ENCODE results near the gene KLHL7.

Gene KLHL7

DNA sequence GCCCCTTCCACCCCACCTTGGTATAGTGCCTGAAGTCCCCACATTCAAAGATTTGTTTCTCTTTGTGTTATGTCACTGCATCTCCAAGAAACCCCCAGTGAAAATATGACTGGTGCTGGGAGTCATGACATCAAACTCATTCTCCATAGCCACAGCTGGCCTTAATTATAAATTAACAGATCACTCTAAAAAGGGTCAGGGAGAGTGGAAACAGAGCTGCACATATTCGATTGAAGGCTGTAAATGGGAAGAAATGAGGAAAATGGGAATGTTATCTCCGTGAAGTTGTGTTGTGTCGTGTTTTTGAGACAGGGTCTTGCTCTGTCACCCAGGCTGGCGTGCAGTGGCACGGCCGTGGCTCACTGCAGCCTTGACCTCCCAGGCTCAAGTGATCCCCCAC lies 52.1 kb downstream of the KLHL7 start:
- no CpG with 5 or more reads among the region's 6 CpGs for WGBS (ENCODE audit: extremely low coverage, insufficient coverage, low lambda C conversion rate)
- no peak overlapping the region for H4K8ac ChIP-seq (ENCODE audit: low read depth, low read length)

DNA sequence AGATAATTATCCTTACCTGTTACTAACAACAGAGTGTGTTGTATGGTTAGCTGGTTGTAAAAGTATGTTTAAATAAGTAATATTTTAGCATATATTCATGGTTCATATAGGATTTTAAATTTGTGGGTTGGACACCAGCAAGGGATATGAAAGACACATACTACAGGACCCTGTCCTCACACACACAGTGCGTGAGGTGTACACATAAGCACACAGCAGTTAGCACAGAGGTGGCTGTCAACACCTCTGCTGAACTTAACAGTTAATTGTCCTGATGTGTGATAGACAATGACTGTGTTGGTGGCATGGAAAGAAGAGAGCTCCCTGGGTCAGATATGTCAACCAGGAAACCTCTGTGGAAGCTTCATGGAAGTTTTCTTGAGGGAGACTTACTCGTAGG lies 53.0 kb downstream of the KLHL7 start:
- Histone ChIP-seq H4K8ac (ENCODE audit: low read depth, low read length) (no peak overlapping the region), H3K27me3 (ENCODE audit: insufficient read depth, low read length, poor library complexity) (no peaks in the 10 kb centered on the region), H3K4me3 (ENCODE audit: low read length) (no peak overlapping the region), H4K5ac (ENCODE audit: low read length) (no peak overlapping the region), H3K27ac (ENCODE audit: low read depth, low read length) (no peak overlapping the region), H3K36me3 (ENCODE audit: control insufficient read depth, insufficient read depth, low read length) (peaks cover 4% of the 10 kb centered on the region), H3K79me2 (ENCODE audit: control insufficient read depth, insufficient read depth, low read length) (no peaks in the 10 kb centered on the region), H3K56ac (ENCODE audit: low read length) (no peak overlapping the region), H2BK15ac (replicated peaks; ENCODE audit: low read depth) (no peak overlapping the region), H2AK5ac (ENCODE audit: low read length) (no peak overlapping the region), H2BK5ac (ENCODE audit: low read length) (no peak overlapping the region), H3K23ac (ENCODE audit: low read length) (no peak overlapping the region), H2BK120ac (ENCODE audit: low read depth, low read length) (no peak overlapping the region), H3K9ac (ENCODE audit: low read length) (no peak overlapping the region), H3K4me1 (ENCODE audit: control insufficient read depth, low read depth, low read length) (no peaks in the 10 kb centered on the region), H3K18ac (ENCODE audit: low read length) (no peak overlapping the region), H3K79me1 (ENCODE audit: low read length) (no peaks in the 10 kb centered on the region), H3K4me2 (ENCODE audit: low read length) (no peak overlapping the region), H3K4ac (ENCODE audit: low read depth, low read length) (no peak overlapping the region)
- no peak for DNase-seq
- no CpG with 5 or more reads among the region's 2 CpGs for WGBS (ENCODE audit: extremely low coverage, insufficient coverage, low lambda C conversion rate)

More for the DNA sequence above, 52.1 kb downstream of the KLHL7 start:
- H3K4ac ChIP-seq (ENCODE audit: low read depth, low read length) = no peak overlapping the region
- H3K4me1 ChIP-seq (ENCODE audit: control insufficient read depth, low read depth, low read length) = no peaks in the 10 kb centered on the region
- H2BK15ac ChIP-seq (replicated peaks; ENCODE audit: low read depth) = no peak overlapping the region
- no peak for DNase-seq
- no peaks in the 10 kb centered on the region for H3K79me2 ChIP-seq (ENCODE audit: control insufficient read depth, insufficient read depth, low read length)
- H3K23ac ChIP-seq (ENCODE audit: low read length) = no peak overlapping the region
- no peak overlapping the region for H3K18ac ChIP-seq (ENCODE audit: low read length)
- H4K5ac ChIP-seq (ENCODE audit: low read length) = no peak overlapping the region
- no peak overlapping the region for H3K4me2 ChIP-seq (ENCODE audit: low read length)
- no peaks in the 10 kb centered on the region for H3K79me1 ChIP-seq (ENCODE audit: low read length)
- no peaks in the 10 kb centered on the region for H3K27me3 ChIP-seq (ENCODE audit: insufficient read depth, low read length, poor library complexity)
- no peak overlapping the region for H2BK5ac ChIP-seq (ENCODE audit: low read length)
- no peak overlapping the region for H2BK120ac ChIP-seq (ENCODE audit: low read depth, low read length)
- no peak overlapping the region for H3K4me3 ChIP-seq (ENCODE audit: low read length)
- no peak overlapping the region for H3K56ac ChIP-seq (ENCODE audit: low read length)
- peaks cover 5% of the 10 kb centered on the region for H3K36me3 ChIP-seq (ENCODE audit: control insufficient read depth, insufficient read depth, low read length)
- H3K9ac ChIP-seq (ENCODE audit: low read length) = no peak overlapping the region
- no peak overlapping the region for H2AK5ac ChIP-seq (ENCODE audit: low read length)
- no peak overlapping the region for H3K27ac ChIP-seq (ENCODE audit: low read depth, low read length)

DNA sequence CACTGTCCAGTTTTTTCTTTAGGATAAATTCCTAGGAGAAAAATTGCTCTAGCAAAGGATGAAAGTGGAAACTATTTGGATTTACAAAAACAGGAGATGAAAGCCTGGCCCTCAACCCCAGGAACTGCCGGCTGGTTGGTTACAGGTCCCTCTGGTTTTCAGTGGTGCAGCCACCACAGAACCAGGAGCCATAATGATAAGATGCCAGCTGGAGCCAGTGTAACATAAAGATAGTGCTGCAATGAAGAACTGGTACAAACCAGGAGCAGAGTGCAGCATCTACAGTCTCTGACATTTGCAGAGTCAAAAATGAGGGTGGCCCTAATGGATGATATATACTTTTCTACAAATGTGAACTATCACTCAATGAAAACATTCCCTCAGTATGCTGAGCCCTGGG lies 55.9 kb downstream of the KLHL7 start:
- H3K36me3 ChIP-seq (ENCODE audit: control insufficient read depth, insufficient read depth, low read length) = peaks cover 3% of the 10 kb centered on the region
- no CpG with 5 or more reads among the region's 1 CpG for WGBS (ENCODE audit: extremely low coverage, insufficient coverage, low lambda C conversion rate)
- H2BK5ac ChIP-seq (ENCODE audit: low read length) = no peak overlapping the region
- no peak overlapping the region for H3K56ac ChIP-seq (ENCODE audit: low read length)
- no peak overlapping the region for H3K18ac ChIP-seq (ENCODE audit: low read length)
- H4K5ac ChIP-seq (ENCODE audit: low read length) = no peak overlapping the region
- H3K79me1 ChIP-seq (ENCODE audit: low read length) = no peaks in the 10 kb centered on the region
- H3K27ac ChIP-seq (ENCODE audit: low read depth, low read length) = no peak overlapping the region
- no peak overlapping the region for H2BK15ac ChIP-seq (replicated peaks; ENCODE audit: low read depth)
- no peaks in the 10 kb centered on the region for H3K4me1 ChIP-seq (ENCODE audit: control insufficient read depth, low read depth, low read length)
- H3K4me3 ChIP-seq (ENCODE audit: low read length) = no peak overlapping the region
- no peak overlapping the region for H3K23ac ChIP-seq (ENCODE audit: low read length)
- no peak for DNase-seq
- H2AK5ac ChIP-seq (ENCODE audit: low read length) = no peak overlapping the region
- H3K4me2 ChIP-seq (ENCODE audit: low read length) = no peak overlapping the region
- no peaks in the 10 kb centered on the region for H3K79me2 ChIP-seq (ENCODE audit: control insufficient read depth, insufficient read depth, low read length)
- no peak overlapping the region for H3K9ac ChIP-seq (ENCODE audit: low read length)
- no peak overlapping the region for H2BK120ac ChIP-seq (ENCODE audit: low read depth, low read length)
- no peak overlapping the region for H3K4ac ChIP-seq (ENCODE audit: low read depth, low read length)
- no peaks in the 10 kb centered on the region for H3K27me3 ChIP-seq (ENCODE audit: insufficient read depth, low read length, poor library complexity)
- H4K8ac ChIP-seq (ENCODE audit: low read depth, low read length) = no peak overlapping the region

DNA sequence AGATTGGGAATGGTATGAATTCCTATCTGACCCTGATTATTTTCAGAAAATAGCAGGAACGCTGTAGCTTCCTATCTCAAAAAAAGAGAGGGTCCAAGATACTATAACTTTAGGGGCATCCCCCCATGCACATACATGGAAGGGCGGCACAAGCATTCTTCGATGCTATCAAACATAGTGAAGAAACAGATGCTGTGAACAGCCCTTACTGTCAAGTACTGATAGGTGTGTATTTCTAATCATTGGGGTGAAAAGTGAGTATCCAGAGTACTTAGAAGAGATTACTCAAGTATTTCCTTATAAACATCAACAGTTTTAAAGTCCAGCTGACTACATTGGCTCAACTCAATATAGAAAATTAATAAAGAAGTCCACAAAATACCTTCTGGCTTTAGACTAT lies 59.3 kb downstream of the KLHL7 start:
- no peak overlapping the region for H3K4ac ChIP-seq (ENCODE audit: low read depth, low read length)
- no peak overlapping the region for H4K8ac ChIP-seq (ENCODE audit: low read depth, low read length)
- H2AK5ac ChIP-seq (ENCODE audit: low read length) = no peak overlapping the region
- H2BK120ac ChIP-seq (ENCODE audit: low read depth, low read length) = no peak overlapping the region
- H3K27me3 ChIP-seq (ENCODE audit: insufficient read depth, low read length, poor library complexity) = no peaks in the 10 kb centered on the region
- H3K56ac ChIP-seq (ENCODE audit: low read length) = no peak overlapping the region
- no peaks in the 10 kb centered on the region for H3K79me1 ChIP-seq (ENCODE audit: low read length)
- H3K27ac ChIP-seq (ENCODE audit: low read depth, low read length) = no peak overlapping the region
- H3K9ac ChIP-seq (ENCODE audit: low read length) = no peak overlapping the region
- WGBS (ENCODE audit: extremely low coverage, insufficient coverage, low lambda C conversion rate) = no CpG with 5 or more reads among the region's 3 CpGs
- H3K4me3 ChIP-seq (ENCODE audit: low read length) = no peak overlapping the region
- no peaks in the 10 kb centered on the region for H3K36me3 ChIP-seq (ENCODE audit: control insufficient read depth, insufficient read depth, low read length)
- no peak overlapping the region for H4K5ac ChIP-seq (ENCODE audit: low read length)
- no peak overlapping the region for H2BK5ac ChIP-seq (ENCODE audit: low read length)
- no peaks in the 10 kb centered on the region for H3K79me2 ChIP-seq (ENCODE audit: control insufficient read depth, insufficient read depth, low read length)
- no peak overlapping the region for H3K4me2 ChIP-seq (ENCODE audit: low read length)
- DNase-seq = no peak
- H3K18ac ChIP-seq (ENCODE audit: low read length) = no peak overlapping the region
- no peaks in the 10 kb centered on the region for H3K4me1 ChIP-seq (ENCODE audit: control insufficient read depth, low read depth, low read length)
- H2BK15ac ChIP-seq (replicated peaks; ENCODE audit: low read depth) = no peak overlapping the region
- no peak overlapping the region for H3K23ac ChIP-seq (ENCODE audit: low read length)

DNA sequence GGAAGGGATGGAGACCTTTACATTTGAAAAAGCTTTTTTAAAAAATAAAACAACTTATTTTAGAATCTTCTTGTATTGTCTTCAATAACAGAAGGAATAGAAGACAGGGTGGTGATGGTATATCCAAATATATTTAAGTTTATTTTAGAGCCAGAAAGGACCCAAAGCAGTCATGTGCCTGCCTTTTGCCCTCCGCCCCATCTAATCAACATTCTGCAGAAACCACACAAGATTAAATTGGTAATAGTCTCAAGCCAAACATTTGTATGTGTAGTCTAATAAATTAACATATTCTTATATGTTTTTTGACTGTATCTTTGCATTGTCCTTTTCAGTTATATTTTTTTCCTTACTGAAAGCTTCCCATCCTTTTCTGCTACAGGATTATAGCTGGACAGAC lies 59.7 kb downstream of the KLHL7 start:
- Histone ChIP-seq H3K4ac (ENCODE audit: low read depth, low read length) (no peak overlapping the region), H3K36me3 (ENCODE audit: control insufficient read depth, insufficient read depth, low read length) (no peaks in the 10 kb centered on the region), H4K5ac (ENCODE audit: low read length) (no peak overlapping the region), H3K23ac (ENCODE audit: low read length) (no peak overlapping the region), H3K27me3 (ENCODE audit: insufficient read depth, low read length, poor library complexity) (no peaks in the 10 kb centered on the region), H3K79me1 (ENCODE audit: low read length) (no peaks in the 10 kb centered on the region), H2BK5ac (ENCODE audit: low read length) (no peak overlapping the region), H2BK120ac (ENCODE audit: low read depth, low read length) (no peak overlapping the region), H2BK15ac (replicated peaks; ENCODE audit: low read depth) (no peak overlapping the region), H3K56ac (ENCODE audit: low read length) (no peak overlapping the region), H3K4me3 (ENCODE audit: low read length) (no peak overlapping the region), H2AK5ac (ENCODE audit: low read length) (no peak overlapping the region), H3K9ac (ENCODE audit: low read length) (no peak overlapping the region), H3K79me2 (ENCODE audit: control insufficient read depth, insufficient read depth, low read length) (no peaks in the 10 kb centered on the region), H3K4me2 (ENCODE audit: low read length) (no peak overlapping the region), H3K27ac (ENCODE audit: low read depth, low read length) (no peak overlapping the region), H3K18ac (ENCODE audit: low read length) (no peak overlapping the region), H3K4me1 (ENCODE audit: control insufficient read depth, low read depth, low read length) (no peaks in the 10 kb centered on the region), H4K8ac (ENCODE audit: low read depth, low read length) (no peak overlapping the region)
- WGBS (ENCODE audit: extremely low coverage, insufficient coverage, low lambda C conversion rate) = no CpG with 5 or more reads among the region's 1 CpG
- DNase-seq = no peak

DNA sequence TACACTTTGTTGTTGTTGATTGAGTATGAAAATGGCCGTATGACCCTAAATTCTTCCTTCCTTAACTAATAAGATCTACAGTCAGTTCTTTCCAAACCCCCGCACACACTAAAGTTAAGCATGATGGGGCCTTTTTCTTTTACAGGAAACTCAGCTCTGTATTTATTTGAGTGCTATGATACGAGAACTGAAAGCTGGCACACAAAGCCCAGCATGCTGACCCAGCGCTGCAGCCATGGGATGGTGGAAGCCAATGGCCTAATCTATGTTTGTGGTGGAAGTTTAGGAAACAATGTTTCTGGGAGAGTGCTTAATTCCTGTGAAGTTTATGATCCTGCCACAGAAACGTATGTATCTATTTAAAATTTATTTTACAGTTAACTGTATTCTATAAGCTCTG lies 62.1 kb downstream of the KLHL7 start:
- Histone ChIP-seq H3K4me3 (ENCODE audit: low read length) (no peak overlapping the region), H3K27ac (ENCODE audit: low read depth, low read length) (no peak overlapping the region), H3K4me2 (ENCODE audit: low read length) (no peak overlapping the region), H3K18ac (ENCODE audit: low read length) (no peak overlapping the region), H2BK15ac (replicated peaks; ENCODE audit: low read depth) (no peak overlapping the region), H3K9ac (ENCODE audit: low read length) (no peak overlapping the region), H3K27me3 (ENCODE audit: insufficient read depth, low read length, poor library complexity) (no peaks in the 10 kb centered on the region), H3K4ac (ENCODE audit: low read depth, low read length) (no peak overlapping the region), H2BK120ac (ENCODE audit: low read depth, low read length) (no peak overlapping the region), H4K5ac (ENCODE audit: low read length) (no peak overlapping the region), H3K79me1 (ENCODE audit: low read length) (no peaks in the 10 kb centered on the region), H2AK5ac (ENCODE audit: low read length) (no peak overlapping the region), H3K23ac (ENCODE audit: low read length) (no peak overlapping the region), H2BK5ac (ENCODE audit: low read length) (no peak overlapping the region), H3K4me1 (ENCODE audit: control insufficient read depth, low read depth, low read length) (no peaks in the 10 kb centered on the region), H4K8ac (ENCODE audit: low read depth, low read length) (no peak overlapping the region), H3K56ac (ENCODE audit: low read length) (no peak overlapping the region), H3K36me3 (ENCODE audit: control insufficient read depth, insufficient read depth, low read length) (no peaks in the 10 kb centered on the region), H3K79me2 (ENCODE audit: control insufficient read depth, insufficient read depth, low read length) (no peaks in the 10 kb centered on the region)
- WGBS (ENCODE audit: extremely low coverage, insufficient coverage, low lambda C conversion rate) = no CpG with 5 or more reads among the region's 5 CpGs
- DNase-seq = no peak

Data from mesendoderm (in vitro differentiated cells).